Hepatic stellate cell (primary cell): Measurements from ENCODE around the gene PDGFRA.

Source experiments
- DNase-seq: peaks from one replicate; pipeline ENCODE4 v3.0.0; 2011; ENCODE audit warnings: low spot score

PDGFRA gene

DNA sequence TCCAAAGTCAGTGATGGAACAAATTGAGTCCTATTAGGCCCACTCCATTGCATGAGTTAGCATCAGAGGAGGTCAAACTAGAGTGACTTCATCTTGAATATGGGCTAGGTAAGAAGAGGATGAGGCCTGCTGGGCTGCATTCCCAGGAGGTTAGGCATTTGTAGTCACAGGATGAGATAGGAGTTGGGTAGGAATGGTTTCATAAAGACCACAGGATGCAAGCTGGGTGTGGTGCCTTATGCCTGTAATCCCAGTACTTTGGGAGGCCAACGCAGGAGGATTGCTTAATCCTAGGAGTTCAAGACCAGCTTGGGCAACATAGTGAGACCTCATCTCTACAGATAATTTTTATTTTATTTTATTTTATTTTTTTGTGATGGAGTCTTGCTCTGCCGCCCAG, 26.8 kb downstream of the PDGFRA start:
- DNase-seq = no peak

DNA sequence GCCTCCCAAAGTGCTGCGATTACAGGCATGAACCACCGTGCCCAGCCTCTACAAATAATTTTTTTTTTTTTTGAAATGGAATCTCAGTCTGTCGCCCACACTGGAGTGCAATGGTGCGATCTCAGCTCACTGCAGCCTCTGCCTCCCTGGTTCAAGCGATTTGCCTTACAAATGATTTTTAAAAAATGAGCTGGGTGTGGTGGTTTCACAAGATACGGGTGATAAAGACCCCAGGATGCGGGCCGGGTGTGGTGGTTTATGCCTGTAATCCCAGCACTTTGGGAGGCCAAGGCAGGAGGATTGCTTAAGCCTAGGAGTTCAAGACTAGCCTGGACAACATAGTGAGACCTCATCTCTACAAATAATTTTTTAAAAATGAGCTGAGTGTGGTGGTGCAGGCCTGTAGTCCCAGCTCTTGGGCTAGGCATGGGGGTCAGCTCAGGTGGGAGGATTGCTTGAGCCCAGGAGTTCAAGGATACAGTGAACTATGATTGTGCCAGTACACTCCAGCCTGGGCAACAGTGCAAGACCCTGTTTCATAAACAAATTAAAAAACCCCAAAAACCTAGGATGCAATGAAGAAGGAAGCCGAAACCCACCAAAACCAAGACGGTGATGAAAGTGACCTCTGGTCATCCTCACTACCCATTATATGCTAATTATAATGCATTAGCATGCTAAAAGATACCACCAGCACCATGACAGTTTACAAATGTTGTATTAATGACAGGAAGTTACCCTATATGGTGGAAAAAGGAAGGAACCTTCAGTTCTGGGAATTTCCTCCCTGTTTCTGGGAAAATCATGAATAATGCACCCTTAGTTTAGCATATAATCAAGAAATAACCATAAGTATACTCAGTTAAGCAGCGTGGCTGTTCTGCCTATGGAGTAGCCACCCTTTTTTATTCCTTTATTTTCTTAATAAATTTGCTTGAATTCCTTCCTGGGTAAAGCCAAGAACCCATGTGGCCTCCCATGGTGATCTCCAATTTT, 27.7 kb downstream of the PDGFRA start:
- DNase-seq = no peak

DNA sequence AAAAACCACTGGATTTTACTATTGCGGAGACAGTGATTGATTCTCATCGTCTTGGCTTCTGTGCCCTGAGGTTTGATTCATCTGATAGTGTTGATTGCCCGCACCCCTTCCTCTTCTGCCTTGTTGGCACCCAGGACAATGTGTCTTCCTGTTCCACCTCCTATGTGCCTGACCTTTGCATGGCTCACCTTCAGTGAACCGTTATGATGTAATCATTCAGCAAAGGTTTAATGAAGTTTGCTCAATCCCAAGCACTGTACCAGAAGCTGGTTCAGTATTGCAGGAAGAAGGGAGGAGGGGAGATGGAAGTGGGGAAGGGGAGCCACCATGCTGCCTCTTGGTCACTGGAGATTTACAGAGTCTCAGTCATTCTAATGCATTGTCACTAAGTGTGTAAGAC, 36.3 kb downstream of the PDGFRA start:
- DNase-seq = no peak

DNA sequence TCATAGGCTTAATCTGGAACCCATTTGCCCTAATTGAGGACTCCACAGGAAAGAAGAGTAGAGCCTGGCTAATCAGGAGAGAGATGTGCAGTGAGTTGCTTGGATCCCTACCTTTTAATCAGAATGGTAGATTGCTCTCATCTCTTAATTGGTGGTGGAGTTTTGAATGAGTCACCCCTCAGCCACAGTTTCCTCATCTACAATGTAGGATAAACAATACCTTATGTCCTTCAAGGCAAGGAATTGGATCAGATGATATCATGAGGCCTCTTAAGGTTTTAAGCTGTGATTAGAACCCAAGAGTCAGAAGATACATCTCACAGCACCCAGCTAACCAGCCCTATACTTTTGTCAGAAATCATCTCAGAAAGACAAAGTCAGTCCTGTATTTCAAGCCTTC, 39.1 kb downstream of the PDGFRA start:
- no peak for DNase-seq

DNA sequence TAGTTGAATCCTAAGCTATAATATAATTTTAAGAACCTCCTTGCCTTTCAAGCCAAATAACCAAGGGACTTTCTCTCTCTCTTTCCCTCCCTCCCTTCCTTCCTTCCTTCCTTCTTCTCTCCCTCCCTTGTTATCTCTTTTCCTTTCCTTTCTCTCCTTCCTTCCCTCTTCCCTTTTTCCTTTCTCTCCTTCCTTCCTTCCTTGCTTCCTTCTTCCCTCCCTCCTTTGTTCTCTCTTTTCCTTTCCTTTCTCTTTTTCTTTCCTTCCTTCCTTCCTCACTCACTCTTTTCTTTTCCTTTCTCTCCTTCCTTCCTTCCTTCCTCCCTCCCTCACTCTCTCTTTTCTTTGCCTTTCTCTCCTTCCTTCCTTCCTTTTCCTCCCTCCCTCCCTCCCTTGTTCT, 42.4 kb downstream of the PDGFRA start:
- no peak for DNase-seq

DNA sequence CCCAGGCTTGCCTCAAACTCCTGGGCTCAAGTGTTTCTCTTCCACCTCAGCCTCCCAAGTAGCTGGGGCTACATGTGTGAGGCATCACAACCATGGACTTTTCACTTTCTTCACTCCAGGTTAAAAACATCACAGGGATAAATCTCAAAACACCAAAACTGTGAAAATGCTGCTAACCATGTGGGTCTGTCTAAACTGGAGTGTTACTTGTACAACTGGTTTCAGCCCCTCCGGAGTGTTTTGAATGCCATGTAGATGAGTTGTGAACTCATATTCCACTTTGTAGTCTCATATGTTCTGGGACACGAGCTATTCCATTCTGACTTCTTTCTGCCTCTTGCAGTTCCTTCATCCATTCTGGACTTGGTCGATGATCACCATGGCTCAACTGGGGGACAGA, 43.0 kb downstream of the PDGFRA start:
- no peak for DNase-seq

DNA sequence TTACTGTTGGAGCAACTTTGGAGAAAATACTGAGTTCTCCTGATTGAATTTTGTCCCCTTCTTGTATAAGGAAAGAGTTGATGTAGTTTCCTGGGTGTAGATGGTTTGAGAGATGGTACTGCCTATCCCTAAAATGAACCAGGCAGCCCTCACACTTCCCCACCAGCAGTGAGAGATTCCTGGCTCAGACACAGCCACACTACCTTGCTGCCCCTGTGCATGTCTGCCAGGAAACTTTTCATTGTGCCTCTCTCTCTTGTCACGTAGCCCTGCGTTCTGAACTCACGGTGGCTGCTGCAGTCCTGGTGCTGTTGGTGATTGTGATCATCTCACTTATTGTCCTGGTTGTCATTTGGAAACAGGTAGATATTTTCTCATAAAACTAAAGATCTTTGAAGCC, 45.2 kb downstream of the PDGFRA start:
- DNase-seq = no peak

DNA sequence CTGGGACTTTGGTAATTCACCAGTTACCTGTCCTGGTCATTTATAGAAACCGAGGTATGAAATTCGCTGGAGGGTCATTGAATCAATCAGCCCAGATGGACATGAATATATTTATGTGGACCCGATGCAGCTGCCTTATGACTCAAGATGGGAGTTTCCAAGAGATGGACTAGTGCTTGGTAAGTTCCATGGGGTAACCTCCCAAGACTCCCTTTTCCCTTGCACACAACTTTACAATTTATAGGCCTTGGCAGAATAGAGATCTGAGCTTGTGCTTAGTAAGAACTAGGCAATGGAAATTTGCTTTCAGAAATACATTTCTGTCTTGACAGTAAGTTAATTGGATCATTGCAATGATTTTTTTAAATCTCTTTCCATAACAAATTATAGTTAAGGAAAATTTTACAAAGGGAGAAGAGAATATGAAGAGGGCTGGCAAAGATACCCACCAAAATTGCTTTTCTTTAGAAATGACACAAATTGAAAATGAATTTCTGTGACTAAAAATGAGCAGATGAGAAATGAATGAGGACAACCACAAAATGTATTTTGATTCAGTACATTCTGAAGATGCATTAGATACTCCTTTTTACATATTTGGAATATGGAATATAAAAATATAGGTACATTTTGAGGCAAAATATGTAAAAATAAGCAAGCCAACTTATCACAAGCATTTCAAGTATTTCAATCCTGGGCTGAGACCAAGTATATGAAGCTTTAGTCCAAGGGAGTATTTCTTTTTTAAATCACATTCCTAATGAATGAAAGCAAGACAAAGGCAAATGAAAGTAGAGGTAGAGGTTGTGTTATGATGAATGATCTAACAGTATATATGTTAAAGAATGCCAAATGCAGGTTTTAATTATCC, 45.9 kb downstream of the PDGFRA start:
- DNase-seq = no peak

DNA sequence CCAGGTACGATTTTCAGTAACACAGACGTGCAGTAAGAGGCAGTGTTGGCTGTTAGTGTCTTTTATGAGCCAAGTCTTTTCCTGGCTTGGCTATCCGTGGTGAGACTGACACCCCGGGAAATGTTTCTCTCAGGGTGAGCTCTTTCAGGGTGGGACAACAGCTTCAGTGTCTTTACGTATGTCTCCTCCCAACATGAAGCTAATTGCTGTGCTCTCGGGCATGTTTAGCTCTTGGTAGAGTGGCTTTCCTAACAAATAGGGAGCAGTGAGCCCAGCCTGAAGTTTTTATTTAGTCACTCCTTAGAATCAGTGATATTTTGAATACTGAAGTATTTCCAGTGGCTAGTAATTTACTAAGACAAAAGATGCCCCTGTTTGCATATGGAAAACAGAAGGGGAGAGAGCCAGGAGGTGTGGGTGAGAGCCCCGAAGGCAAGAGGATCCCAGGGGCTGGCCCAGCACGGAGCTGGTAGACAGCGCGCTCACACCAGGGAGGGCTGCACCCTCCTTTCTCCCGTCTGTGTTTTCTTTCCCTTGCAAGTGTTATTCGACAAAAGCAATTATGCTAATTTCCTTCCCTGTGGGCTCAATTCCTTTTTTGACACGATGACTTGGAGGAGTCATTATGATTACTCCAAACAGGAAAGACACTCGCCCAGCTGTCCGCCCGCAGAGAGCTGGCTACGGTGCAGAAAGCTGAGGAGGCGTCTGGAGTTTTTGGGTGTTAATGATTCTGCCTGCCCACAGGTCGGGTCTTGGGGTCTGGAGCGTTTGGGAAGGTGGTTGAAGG, 47.7 kb downstream of the PDGFRA start:
- no peak for DNase-seq

DNA sequence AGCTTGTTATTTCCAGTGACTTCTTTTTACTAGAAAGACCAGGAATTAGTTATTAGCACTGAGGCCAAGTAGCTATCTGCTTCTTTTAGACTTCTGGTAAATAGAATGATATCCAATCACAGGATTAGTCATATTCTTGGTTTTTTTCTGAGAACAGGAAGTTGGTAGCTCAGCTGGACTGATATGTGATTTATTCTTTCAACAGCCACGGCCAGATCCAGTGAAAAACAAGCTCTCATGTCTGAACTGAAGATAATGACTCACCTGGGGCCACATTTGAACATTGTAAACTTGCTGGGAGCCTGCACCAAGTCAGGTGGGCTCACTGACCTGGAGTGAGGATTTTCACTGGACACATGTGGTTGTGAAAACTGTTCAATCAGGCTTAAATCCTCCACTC, 48.6 kb downstream of the PDGFRA start:
- DNase-seq = peak; percentile 51

DNA sequence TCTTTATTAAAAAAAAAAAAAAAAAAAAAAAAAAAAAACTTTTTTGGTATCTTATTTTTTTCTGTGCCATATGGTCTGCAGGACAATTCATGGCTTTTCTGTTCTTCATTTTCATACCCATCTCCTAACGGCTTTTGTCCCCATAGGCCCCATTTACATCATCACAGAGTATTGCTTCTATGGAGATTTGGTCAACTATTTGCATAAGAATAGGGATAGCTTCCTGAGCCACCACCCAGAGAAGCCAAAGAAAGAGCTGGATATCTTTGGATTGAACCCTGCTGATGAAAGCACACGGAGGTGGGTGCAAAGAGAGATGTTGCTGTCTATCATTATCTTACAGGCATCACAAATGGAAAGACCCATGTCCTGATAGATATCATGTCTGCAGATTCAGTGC, 49.1 kb downstream of the PDGFRA start:
- DNase-seq = no peak

DNA sequence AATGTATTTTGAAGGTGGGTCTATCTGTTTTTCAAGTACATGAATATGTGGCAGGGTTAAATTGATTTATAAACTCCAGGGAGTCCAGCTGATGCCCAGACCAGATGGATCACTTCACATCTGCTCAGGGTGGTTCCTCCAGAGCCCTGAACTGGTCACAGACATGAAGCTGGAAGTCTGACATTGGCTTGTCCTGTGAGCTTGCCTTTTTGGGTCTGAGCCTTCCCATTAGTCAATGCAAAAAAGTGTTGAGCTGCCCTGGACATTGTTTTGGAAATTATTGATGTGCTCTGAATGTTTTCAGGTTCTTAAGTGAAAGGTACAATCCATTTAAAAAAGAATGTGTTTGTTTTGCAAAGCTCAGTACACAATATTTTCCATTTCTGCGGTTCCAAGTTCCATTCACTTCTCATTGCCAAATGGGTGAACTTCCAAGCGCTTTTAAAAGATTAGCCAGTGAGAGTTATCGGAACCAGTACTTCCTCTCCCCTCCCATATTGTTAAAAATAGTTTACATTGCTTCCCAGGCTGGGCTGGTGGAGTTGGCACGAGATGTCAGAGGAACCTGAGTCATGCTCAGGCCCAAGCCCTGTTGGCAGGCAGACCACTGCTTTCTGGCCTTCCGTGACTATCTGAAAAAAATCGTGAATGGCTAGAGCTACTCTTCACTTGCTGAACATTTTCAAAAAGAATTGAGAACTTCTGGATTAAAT, 52.1 kb downstream of the PDGFRA start:
- peak; percentile 72 for DNase-seq

DNA sequence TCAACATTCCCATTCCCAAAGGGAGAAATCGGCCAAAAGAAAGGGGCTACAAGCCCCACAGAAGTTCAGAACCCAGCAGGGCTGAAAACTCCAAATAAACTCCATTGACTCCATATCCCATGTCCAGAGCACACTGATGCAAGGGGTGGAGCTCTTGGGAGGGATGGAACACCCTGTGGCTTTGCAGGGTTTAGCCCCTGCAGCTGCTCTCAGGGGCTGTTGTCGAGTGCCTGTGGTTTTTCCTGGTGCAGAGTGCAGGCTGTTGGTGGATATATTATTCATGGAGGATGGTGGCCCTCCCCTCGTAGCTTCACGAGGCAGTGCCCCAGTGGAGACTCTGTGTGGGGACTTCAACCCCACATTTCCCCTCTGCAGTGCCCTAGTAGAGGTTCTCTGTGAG, 53.7 kb downstream of the PDGFRA start:
- DNase-seq = no peak

DNA sequence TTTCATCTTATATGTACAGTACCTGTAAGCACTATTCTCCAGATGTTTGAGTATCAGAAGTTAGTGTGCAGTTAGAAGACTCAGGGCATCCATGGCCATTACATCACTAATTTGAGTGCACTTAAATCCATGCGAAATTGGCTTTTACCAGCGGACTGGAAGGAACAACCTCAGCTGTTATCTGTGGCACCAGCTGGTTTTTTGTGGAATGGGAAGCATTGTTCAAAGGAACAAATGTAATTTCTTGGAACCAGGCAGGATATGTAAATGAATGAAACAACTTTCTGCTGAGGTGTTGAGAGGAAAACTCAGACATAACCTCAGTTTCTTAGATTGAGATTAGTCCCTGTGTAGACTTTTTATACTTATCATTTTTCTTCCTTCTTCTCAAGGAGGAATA, 60.2 kb downstream of the PDGFRA start:
- no peak for DNase-seq

DNA sequence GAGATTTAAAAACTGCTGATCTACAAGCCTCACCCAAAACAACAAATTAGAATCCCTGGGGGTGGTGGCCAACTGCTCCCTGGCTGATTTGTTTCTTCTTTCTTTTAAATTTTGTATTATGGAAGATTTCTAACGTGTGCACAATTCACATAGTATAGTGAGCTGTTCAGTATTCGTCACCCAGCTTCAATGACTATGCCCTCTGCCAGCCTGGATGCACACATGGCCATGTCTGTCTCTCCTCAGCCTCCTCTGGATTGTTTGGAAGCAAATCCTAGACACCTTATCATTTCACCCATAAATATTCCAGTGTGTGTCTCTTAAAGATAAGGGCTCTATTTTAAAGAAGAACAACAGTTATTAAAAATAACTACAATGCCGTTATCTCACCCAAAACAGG, 61.9 kb downstream of the PDGFRA start:
- no peak for DNase-seq

DNA sequence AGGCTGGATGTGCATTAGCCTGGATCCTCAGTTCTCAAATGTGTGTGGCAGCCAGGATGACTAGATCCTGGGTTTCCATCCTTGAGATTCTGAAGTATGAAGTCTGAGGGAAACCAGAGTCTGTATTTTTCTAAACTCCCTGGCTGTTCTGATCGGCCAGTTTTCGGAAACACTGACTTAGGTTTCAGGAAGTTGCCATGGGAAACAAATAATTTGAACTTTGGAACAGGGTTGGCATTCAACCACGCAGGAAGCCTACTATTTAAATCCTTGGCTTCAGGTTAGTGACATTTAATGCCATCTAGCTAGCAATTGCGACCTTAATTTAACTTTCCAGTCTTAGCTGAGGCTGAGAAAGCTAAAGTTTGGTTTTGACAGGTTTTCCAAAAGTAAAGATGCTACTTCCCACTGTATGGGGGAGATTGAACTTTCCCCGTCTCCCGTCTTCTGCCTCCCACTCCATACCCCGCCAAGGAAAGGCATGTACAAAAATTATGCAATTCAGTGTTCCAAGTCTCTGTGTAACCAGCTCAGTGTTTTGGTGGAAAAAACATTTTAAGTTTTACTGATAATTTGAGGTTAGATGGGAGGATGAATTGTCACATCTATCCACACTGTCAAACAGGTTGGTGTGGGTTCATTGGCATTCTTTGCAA, 67.6 kb downstream of the PDGFRA start:
- no peak for DNase-seq

DNA sequence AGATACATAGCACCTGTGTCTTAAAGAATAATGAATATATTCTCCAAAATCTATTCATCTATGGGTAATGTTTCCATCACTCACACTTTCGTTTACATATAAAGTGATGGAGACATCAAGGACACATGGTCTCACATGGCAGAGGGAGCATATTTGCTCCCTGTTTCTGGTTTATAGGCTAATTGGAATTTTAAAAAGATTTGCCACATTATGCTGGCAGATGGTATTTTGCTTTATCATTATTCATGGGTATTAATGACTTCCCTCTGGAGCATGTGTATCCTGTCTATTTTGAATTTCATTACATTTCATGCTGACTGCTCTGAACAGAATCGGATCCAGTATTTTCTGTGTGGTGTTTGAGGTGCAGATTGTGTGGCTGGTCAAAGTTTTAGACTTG, 79.0 kb downstream of the PDGFRA start:
- no peak for DNase-seq

DNA sequence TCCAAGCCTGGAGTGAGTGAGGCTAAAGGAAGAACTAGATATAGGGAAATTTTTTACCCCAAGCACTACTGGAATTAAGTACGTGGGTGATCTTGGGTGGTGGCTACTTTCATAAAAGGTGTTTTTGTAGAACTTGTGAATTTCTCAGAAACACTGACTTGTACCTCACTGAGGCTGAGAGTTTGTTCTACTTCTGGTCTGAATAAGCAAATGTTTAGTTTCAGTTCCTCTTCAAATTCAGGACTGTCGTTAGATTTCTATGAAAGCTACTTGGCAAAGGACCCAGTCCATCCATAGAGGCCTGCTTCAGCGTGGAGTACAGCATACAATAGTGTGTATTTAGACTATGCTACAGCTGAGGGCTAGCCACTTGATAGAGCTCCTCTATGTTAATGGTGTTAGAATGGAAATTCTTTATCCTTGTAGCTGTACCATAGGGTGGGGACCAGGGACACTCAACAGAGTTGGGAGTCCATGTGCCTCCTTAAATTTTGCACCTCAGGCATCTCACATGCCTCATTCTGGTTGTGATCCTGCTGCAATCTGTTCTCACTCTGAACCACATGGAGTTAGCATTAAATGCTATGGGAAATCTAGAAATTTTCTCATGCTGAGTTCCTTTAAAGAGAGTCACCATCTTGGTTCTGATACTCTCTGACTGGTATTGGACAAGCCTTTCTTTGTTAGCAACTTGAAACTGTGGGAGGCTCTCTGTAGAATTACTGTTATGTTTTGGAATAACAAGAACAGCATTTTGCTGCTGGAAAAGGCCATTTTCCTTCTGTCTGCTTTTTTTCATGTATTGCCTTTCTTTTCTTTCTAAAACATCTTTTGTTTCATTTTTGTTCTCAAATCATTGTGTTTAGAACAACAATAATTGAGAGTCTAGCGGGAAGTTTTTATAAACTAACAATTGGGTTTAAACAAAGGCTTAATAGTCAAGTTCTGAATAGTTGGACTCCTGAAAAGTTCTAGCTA, 86.8 kb downstream of the PDGFRA start:
- DNase-seq = no peak

DNA sequence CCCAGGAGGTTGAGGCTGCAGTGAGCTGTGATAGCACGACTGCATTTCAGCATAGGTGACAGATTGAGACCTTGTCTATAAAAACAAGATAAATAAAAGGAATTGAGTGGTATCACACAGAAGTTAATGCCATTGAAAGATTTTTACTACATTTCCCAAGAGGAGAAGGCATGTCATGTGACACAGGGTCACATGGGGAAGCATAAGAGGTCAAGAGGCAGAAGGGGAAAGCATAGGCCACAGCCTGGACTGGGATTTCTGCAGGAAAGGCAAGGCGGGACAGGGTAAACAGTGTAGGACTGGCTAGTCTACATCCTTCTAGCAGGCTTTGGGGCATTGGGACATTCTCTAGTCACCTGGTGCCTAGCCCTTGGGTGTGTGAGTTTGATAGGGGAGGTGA, 88.6 kb downstream of the PDGFRA start:
- DNase-seq = no peak

DNA sequence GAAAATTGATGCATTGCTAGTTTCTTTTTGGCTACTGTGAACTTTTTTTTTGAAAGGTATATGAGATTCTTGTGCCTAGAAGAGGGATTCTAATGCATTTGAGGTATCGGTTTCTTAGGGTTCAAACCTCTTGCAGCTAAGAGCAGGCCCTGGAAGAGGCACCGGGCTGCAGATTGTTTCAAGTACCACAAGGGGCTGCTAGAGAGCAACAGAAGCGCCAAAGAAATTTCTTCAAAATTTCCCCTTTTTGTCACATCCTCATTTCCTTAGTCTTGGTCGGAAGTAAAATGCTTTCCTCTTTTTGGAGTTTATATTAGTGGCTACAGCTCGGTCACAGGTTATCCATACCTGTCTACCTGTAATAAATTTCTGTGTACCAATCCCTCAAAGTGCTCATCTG, 89.8 kb downstream of the PDGFRA start:
- DNase-seq = peak; percentile 42
